Kidney glomerular epithelial cell (primary cell): ENCODE results near the gene TMEM267.
"Not testable (repeated sequence)": the region's sequence is repeated elsewhere in the genome, so short reads cannot be mapped to it uniquely, and the experiment has no call there.

Source experiments
- DNase-seq: peaks from one replicate; lab custom pipeline; 2025; lab: John Stamatoyannopoulos, UW

Gene TMEM267, protein sequence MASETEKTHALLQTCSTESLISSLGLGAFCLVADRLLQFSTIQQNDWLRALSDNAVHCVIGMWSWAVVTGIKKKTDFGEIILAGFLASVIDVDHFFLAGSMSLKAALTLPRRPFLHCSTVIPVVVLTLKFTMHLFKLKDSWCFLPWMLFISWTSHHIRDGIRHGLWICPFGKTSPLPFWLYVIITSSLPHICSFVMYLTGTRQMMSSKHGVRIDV

DNA sequence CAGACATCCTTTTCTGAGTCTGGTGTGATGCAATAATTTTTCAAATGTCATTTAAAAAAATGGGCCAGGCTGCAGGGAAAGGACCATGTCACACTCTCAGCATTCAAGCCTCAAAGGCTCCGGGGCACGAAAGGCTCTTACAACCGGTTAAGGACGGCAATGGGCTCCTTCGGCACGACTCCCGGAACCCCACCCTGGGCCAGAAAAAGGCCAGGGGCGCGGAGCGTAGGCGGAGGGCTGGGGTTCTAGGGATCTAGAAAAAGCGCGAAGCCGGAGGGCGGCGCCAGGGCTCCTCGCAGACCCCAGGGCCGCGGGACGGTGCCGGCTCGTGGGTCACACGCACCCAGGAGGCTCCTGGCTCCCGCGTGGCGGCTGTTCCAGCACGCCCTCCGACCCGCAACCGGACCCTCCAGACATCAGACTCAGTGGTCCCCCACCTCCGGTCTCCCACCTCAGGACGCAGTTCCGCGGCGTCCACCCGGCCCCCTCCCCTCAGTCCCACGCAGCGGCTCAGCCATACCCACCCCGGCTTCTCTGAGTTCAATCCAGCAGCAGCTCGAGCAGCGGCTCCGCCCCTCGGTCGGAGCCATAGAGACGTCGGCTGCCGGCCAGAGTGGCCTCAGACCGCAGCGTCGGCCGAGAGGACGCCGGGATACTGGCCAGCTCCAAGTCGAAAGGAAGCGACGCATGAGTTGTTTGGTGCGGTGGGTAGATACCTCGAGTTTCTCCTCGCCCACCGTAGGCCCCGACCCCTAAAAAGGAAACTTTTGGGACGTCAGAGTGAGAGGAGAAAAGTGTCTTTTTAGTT lies at the start of gene TMEM267:
TSS of gene TMEM267 (minus strand) at position 568 of the 808 bp plus-strand sequence. CDS start 29,896 bp downstream, outside the sequence.
- DNase-seq: peak; percentile 72

DNA sequence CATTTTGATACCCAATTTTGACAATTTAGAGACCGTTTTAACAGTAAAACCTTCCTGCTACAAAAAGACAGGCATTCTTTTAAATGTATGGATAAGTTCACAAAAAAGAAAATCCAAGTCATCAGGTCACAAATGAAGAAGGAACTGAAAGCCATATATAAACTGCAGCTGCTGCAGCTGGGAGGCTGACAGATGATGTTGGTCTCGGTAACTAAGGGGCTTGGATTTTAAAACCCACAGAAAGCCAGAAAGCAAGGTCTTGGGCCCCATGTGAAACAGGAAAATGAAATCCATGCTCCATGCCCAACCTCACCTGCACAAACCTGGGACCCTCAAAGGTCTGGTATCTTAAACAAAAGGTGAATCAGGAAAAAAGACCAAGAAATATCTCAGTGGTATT lies 47.0 kb upstream of the TMEM267 start:
- no peak for DNase-seq

DNA sequence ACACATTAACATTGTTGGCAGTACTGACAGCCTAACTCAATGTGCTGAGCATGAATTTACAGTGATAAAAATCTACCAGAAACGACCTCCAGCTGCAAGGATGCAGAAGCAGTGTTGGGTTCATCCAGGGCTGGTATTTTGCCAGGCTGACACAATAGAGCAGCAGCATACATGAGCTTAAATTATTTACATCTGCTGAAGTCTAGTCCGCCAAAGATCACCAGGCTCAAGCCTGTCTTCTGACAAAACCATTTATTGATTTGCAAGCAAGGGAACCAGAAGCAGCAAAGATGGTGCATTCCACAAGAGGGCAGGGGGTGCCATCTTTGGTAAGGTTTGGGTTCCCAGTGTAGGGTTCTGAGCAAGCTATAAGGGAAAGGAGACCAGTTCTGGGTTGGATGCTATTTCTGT lies 40.0 kb upstream of the TMEM267 start:
- no peak for DNase-seq

DNA sequence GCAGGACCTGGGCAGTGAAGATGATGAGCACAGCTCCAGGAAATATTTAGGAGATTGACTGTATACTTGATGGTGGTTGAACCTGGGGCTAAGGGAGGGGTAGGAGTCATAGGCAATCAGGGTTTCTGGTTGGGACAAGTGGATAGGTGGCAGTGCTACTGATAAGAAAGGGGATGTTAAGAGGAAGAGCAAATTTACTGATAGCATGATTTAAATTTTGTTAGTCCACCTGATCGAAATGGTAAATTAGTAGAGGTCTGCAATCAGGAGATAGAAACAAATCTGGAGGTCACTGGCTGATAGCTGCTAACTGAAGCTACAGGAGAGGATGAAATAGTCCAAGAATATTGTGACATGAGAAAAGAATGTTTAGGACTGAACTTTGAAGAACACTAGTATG lies 37.0 kb upstream of the TMEM267 start:
- no peak for DNase-seq

DNA sequence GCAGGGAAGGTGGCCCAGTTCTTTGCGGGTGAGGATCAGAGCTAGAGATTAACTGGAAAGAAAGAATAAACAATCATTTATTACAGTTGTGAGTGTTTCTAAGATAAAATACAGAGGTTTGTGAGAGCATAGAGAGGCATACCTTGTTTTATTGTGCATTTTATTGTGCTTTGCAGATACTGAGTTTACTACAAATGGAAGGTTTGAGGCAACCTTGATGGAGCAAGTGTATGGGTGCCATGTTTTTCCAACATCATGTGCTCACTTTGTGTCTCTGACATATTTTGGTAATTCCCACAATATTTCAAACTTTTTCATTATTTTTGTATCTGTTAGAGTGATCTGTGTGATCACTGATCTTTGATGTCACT lies 32.0 kb upstream of the TMEM267 start:
- no peak for DNase-seq

DNA sequence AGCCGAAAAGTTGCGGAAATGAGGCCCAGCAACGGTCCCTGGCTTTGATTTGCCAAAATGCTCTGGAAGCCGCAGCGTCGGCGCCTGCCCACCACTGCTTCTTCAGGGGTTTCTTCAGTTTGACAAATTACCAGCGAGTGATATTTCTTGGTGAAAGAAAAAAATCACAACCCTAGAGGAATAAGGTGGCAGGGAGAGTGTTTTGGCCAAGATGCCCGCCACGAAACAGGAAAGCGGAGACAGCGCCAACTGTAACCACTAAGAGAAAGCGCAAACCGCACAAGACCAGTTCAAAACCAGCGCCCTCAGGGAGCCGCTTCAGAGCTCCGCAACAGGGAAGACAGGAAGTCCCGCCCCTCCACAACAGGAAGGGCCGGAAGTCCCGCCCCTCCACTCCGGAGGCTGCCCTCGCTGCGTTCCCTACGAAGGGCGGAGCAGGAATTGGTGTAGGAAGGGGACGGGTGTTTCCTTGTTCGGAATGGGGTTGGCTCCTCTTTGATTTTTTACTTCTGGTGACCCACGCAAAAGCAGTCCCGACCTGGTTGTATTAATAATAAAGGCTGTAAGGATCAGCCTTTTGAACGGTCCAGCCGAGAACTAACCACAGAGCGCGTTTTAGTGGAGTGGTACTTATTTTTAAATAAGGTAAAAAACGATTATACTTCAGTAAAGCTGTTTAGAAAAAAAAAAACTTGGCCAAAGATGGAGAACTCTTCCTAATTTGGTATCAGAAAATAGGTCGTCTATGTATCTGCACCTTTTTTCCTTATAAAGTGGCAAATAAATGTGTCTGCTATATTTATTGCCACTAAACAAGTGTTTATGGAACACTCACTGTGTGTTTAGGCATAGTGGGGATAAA lies 31.4 kb upstream of the TMEM267 start, which contains the start of gene C5orf34:
TSS of gene C5orf34 (minus strand) at position 333 of the 862 bp plus-strand sequence. CDS start 5,809 bp downstream, outside the sequence.
- DNase-seq: peak; percentile 90

DNA sequence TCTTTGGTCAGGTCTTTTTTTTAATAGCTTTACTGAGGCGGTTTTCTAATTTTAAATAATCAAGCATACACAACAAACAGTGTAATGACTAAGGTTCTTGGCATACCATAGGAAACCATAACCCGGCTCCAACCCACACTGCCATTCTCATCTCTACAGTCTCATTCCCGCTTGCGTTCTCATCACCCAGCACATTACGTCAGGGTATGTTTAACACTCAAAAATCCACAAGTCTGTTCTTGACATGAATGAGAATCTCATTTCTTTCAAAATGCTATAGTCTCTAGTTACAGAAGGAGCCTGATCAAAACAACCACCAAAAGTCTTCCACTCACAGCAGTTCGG lies 30.8 kb upstream of the TMEM267 start:
- DNase-seq: peak; percentile 45

DNA sequence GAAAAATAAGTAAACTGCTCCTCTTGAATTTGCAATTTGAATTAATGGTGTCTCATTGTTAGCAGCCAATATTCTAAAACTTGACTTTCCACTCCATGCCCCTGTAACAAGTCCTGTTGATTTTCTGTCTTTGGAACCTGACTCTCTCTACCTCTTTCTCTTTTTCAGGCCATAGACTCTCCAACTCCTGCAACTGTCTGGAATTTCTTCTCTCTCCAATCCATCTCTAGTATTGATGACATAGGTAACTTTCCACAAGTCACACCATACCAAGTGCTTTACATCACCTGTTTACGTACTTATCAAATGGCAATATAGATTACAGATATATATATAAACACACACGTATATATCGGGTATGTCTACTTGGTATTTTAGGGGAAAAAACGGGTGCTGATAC lies 30.4 kb upstream of the TMEM267 start:
- peak; percentile 9 for DNase-seq

DNA sequence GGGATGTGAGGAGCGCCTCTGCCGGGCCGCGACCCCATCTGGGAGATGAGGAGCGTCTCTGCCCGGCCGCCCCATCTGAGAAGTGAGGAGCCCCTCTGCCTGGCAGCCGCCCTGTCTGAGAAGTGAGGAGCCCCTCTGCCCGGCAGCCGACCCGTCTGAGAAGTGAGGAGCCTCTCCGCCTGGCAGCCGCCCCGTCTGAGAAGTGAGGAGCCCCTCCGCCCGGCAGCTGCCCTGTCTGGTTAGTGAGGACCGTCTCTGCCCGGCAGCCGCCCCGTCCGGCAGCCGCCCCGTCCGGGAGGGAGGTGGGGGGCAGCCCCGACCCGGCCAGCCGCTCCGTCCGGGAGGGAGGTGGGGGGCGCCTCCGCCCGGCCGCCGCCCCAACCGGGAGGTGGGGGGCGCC lies 27.4 kb upstream of the TMEM267 start:
- not testable (repeated sequence) for DNase-seq

DNA sequence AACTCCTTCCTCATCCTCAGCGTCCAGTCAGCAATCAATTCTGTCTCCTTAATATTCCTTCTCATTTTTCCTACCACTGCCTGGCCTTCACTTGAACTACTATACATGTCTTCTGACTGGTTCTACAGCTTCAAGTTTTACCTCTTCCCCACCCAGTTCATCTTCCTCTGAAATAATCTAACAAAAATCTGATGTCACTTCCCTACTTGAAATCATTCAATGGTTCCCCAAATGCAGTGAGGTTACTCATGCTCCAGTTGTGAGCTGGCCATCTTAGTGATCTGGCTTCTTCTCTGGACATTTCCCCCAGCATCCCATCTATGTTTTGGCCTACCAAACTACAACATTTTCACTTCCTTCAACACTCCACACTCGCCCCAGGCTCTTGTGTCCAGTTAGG lies 14.9 kb upstream of the TMEM267 start:
- no peak for DNase-seq

DNA sequence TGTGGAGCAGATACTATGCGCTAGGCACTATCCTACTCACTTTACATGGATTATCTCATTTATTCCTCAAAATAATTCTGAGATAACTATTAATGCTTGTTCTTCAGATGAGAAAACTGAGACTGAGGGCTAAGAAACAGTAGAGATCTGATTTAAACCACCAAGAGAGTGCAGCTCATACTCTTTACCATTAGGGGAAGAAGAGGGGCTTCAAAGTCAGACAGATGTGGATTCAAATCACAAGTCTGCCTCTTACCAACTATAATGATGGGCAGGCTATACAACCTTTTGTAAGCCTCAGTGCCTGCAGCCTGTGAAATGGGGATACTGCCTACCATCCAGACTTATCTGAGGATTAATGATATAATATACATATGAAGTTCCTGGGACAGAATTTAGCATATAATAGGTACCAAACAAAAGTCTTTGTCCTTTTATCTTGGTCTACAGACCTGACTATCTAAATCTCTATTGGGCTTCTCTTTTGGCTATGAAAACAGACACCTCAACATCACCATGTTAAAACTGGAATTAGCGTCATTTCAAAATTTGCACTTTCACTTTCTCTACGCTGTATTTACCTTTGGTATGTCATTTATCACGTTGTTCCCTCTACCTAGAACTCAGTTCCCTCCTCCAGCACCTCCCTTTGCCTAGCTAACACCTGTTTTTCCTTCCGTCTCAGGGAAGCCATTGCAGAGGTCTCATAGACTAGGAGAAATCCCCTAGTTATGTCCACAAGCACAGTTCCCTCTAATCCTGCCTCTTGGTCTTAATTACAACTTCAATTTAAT lies 13.8 kb upstream of the TMEM267 start:
- DNase-seq: no peak

DNA sequence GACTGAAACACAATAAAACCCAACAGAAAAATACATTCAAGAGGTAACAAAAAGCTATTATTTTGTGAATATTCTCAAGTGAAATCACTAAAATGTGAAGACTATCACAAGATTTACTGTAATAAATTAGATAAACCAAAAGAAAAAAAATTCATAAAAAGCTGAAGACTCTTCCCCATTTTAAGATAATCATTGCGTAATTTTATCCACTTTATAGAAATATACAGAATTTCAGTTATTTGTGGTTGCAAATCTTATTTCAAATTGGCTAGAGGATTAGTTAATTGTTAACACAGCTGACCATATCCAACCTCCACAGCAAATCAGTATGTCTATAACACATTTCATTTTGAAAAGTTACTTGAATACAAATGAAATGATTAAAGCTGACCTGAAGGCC lies 7.7 kb upstream of the TMEM267 start:
- DNase-seq: no peak

DNA sequence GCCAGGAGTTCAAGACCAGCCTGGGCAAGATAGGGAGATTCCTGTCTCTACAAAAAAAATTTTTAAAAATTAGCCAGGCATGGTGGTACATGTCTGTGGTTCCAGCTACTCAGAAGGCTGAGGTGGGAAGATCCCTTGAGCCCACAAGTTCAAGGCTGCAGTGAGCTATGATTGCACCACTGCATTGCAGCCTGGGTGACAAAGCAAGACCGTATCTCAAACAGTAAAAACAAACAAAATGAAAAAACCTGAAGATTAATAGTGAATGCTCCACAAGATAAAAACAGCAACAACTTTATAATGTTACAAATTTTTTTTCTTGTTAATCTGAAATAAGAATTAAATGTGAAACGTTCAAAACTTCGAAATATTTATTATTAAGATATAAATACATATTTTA lies 2.7 kb upstream of the TMEM267 start:
- DNase-seq: no peak

DNA sequence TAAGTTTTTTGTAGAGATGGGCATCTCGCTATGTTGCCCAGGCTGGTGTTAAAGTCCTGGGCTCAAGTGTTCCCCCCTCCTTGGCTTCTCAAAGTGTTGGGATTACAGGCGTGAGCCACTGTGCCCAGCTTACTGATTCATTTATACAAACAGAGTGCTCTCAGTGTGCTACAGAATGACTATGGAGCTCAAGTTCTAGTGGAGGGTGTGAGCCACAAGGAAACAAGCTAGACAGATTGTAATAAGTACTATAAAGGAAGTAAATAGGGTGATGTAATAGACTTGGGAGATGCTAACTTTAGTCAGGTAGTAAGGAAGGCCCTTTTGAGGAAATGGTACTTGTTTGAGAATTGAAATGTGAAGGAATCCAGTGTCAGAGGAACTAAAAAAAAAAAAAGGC lies 1.7 kb upstream of the TMEM267 start:
- no peak for DNase-seq

DNA sequence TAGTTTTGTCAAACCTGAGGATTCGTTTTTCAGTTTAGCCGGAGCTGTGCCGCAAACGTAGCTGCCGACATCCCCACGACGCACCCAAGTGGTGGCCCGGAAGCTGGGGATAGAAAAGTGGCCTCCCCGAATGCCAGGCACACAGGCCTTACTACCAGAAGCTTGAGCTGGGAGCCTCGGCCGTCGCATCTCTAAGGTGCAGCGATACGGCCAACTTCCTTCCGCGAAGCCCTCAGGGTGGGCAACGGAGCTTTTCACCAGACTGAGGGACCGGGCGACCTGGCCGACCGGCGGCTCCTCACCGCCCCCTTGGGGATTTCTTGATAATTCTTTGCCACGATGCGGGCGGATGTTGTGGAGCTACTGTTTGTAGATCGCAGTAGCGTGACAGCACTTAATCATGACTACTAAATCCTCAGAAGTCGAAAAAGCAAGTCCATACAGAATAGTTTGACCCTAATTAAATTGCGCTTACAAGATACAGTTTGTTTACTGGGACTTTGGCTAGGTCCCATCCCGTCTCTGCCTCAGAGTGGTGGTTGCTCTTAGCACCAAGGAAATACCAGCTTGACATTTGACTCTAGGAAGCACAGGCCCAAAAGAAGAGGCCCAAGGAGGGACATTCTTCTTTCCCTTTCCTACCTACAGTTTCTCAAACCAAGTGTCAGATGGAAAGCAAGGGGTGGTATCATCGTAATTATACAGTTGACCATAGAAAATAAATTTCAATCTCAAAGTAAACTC lies 613 bp upstream of the TMEM267 start:
- DNase-seq: peak; percentile 80

DNA sequence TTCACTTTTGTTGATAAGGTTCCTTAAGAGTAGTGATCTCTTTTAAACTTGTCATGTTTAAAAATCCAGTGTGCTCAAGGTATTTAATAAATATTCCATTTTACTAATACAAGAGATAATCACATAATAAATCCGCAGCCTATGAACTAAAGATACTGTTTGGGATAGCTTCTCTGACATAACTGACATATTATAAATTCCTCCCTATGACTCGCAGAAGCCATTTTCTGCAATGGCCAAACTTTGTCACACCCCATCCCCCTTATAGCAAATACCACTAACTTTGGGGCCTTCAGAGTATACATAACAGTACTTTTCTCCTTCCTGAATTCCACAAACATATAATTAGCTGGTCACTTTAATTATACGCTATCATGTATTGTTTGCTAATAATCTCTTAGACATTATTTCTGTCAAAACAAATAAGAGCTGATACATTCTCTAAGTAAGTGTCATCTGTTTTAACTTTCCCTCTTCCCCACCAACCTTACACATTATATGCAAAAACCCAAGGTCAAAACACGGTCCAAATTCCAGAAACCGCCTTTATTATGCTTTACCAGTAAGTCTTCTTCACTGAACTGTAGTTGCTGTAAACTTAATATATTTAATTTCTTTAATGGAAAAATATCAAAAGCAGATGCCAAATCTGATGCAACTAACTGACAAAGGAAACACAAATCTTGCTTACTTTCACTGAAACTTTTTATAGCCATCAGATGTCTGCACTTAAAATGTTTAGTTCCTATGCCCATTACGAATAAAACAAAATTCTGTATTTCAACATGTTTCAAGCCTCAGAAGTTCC lies 971 bp downstream of the TMEM267 start:
- DNase-seq: peak; percentile 62

DNA sequence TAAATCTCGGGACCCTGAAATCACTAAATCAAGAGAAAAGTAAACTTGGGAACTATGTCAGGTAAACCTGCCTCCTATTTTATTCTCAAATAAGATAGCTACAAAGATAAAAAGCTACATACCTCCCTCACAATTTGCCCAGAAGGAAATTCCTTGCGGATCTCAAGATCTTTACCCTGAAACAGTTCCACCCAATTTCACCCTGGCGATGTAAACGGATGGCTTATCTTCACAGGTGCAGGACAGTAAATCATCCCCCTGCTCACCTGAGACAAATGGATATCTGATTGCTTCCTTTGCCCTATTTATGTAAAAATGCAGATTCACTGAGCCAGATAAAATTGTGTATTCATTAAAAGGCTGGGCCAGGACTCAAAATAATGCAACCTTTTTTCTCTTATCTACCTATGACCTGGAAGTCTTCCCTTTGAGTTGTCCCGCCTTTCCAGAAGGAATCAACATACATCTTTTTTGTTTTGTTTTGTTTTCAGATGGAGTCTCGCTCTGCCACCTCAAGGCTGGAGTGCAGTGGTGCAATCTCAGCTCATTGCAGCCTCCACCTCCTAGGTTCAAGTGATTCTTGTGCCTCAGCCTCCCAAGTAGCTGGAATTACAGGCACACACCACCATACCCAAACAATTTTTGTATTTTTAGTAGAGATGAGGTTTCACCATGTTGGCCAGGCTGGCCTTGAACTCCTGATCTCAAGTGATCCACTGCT lies 13.8 kb downstream of the TMEM267 start:
- DNase-seq: no peak

DNA sequence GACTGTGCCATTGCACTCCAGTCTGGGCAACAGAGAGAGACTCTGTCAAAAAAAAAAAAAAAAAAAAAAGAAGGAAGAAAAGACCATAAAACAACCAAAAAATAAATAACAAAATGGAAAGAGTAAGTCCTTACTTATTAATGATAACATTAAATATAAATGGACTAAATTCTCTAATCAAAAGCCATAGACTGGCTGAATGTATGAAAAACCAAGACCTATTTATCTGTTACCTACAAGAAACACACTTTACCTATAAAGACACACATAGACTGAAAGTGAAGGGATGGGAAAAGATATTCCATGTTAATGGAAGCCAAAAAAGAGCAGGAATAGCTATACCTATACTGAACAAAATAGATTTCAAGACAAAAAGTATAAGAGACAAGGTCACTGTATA lies 16.6 kb downstream of the TMEM267 start:
- DNase-seq: no peak

DNA sequence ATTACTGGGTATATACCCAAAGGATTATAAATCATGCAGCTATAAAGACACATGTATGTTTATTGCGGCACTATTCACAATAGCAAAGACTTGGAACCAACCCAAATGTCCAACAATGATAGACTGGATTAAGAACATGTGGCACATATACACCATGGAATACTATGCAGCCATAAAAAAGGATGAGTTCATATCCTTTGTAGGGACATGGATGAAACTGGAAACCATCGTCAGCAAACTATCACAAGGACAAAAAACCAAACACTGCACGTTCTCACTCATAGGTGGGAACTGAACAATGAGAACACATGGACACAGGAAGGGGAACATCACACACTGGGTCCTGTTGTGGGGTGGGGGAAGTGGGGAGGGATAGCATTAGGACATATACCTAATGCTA lies 18.2 kb downstream of the TMEM267 start:
- DNase-seq: not testable (repeated sequence)

DNA sequence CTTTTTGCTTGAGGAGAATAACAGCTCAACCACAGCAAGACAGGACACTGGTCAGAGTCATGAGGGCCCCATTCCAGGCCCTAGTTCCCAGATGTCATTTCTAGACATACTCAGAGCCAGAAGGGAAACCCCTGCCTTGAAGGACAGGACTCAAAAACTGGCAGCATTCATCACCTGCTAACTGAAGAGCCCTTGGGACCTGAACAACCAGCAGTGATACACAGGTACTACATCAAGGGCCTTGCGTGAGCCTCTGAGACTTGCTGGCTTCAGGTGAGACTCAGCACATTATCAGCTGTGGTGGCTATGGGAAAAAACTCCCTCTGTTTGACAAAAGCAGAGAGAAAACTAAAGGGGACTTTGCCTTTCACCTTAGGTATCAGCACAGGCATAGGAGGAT lies 22.6 kb downstream of the TMEM267 start:
- no peak for DNase-seq
